ENCODE measurements around the gene ADGRA3. TPM values are rescaled to one million over a fixed set of nuclear protein-coding genes. Genes with fewer than 3 reads are reported as not detected.

ADGRA3 gene, protein sequence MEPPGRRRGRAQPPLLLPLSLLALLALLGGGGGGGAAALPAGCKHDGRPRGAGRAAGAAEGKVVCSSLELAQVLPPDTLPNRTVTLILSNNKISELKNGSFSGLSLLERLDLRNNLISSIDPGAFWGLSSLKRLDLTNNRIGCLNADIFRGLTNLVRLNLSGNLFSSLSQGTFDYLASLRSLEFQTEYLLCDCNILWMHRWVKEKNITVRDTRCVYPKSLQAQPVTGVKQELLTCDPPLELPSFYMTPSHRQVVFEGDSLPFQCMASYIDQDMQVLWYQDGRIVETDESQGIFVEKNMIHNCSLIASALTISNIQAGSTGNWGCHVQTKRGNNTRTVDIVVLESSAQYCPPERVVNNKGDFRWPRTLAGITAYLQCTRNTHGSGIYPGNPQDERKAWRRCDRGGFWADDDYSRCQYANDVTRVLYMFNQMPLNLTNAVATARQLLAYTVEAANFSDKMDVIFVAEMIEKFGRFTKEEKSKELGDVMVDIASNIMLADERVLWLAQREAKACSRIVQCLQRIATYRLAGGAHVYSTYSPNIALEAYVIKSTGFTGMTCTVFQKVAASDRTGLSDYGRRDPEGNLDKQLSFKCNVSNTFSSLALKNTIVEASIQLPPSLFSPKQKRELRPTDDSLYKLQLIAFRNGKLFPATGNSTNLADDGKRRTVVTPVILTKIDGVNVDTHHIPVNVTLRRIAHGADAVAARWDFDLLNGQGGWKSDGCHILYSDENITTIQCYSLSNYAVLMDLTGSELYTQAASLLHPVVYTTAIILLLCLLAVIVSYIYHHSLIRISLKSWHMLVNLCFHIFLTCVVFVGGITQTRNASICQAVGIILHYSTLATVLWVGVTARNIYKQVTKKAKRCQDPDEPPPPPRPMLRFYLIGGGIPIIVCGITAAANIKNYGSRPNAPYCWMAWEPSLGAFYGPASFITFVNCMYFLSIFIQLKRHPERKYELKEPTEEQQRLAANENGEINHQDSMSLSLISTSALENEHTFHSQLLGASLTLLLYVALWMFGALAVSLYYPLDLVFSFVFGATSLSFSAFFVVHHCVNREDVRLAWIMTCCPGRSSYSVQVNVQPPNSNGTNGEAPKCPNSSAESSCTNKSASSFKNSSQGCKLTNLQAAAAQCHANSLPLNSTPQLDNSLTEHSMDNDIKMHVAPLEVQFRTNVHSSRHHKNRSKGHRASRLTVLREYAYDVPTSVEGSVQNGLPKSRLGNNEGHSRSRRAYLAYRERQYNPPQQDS (N-terminal part only)
- total RNA-seq: 8.3 and 16.7 TPM in 2 replicates

DNA sequence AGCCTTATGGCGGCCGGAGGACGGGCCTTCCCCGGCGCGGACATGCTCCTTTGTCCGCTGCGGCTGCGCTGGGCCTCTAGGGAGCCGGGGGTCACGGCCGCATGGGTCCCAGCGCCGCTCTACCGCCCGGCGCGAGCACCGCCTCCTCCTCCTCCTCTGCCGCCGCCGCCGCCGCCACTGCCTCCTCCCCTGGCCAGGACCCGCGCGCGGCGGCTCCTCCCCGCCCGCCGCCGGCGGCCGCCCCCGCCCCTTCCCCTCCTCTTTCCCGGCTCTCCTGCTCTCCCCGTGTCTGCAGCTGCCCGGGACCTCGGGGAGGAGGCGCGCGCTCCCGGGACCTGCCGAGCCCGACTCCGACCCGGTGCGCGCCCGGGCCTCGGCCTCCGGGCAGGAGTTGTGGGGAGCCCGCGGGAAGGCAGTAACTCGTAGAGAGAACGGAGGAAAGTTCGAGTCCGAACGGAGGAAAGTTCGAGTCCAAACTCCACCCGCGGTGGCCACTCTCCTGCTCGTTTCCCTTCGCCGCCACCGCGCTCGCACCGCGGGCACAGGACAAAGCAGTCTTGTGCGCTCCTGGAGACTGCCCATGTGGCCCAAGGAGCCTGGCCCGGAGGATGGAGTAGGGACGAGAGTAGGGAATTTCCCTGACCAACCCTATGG, at the start of gene ADGRA3:
TSS of gene ADGRA3 (minus strand) at position 179 of the 654 bp plus-strand sequence. CDS start 282 bp downstream, outside the sequence.

Other genes with a start within 250 kb of the ADGRA3 start
- gene GBA3, start 176.9 kb upstream of the ADGRA3 start, total RNA-seq: not detected in 2 replicates

All from dermis lymphatic vessel endothelial cell (primary cell).